ENCODE measurements around the gene OBSCN.

OBSCN gene

DNA sequence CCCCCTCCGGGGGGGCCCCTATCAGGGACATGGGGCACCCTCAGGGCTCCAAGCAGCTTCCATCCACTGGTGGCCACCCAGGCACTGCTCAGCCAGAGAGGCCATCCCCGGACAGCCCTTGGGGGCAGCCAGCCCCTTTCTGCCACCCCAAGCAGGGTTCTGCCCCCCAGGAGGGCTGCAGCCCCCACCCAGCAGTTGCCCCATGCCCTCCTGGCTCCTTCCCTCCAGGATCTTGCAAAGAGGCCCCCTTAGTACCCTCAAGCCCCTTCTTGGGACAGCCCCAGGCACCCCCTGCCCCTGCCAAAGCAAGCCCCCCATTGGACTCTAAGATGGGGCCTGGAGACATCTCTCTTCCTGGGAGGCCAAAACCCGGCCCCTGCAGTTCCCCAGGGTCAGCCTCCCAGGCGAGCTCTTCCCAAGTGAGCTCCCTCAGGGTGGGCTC lies 163.9 kb downstream of the OBSCN start:
- no peak for DNase-seq

DNA sequence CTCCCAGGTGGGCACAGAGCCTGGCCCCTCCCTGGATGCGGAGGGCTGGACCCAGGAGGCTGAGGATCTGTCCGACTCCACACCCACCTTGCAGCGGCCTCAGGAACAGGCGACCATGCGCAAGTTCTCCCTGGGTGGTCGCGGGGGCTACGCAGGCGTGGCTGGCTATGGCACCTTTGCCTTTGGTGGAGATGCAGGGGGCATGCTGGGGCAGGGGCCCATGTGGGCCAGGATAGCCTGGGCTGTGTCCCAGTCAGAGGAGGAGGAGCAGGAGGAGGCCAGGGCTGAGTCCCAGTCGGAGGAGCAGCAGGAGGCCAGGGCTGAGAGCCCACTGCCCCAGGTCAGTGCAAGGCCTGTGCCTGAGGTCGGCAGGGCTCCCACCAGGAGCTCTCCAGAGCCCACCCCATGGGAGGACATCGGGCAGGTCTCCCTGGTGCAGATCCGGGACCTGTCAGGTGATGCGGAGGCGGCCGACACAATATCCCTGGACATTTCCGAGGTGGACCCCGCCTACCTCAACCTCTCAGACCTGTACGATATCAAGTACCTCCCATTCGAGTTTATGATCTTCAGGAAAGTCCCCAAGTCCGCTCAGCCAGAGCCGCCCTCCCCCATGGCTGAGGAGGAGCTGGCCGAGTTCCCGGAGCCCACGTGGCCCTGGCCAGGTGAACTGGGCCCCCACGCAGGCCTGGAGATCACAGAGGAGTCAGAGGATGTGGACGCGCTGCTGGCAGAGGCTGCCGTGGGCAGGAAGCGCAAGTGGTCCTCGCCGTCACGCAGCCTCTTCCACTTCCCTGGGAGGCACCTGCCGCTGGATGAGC lies 164.5 kb downstream of the OBSCN start:
- no peak for DNase-seq

DNA sequence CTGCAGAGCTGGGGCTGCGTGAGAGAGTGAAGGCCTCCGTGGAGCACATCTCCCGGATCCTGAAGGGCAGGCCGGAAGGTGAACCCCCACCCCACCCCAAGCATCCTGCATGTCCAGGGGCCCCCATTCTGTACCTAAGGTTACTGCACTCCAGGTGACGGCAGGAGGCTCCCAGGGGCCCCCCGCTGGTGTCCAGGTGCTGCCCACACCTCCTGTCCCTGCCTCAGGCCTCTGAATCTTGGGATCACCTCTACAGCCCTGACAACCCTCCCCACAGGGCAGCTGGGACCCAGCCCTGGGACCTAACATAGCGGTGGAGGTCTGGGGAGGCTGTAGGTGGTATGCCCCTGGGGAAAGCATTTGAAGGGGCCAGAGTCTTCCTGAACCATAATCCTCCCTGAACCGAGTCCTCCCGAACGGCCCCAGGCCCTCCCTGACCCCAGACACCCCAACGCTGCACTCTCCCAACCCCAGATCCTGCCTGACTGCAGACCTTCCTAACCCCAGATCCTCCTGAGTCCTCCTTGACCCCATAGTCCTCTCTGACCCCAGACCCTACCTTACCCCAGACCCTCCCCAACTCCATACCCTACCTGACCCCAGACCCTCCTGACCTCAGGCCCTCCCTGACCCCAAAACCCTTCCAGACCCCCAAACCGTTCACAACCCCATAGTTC lies 165.3 kb downstream of the OBSCN start:
- no peak for DNase-seq

DNA sequence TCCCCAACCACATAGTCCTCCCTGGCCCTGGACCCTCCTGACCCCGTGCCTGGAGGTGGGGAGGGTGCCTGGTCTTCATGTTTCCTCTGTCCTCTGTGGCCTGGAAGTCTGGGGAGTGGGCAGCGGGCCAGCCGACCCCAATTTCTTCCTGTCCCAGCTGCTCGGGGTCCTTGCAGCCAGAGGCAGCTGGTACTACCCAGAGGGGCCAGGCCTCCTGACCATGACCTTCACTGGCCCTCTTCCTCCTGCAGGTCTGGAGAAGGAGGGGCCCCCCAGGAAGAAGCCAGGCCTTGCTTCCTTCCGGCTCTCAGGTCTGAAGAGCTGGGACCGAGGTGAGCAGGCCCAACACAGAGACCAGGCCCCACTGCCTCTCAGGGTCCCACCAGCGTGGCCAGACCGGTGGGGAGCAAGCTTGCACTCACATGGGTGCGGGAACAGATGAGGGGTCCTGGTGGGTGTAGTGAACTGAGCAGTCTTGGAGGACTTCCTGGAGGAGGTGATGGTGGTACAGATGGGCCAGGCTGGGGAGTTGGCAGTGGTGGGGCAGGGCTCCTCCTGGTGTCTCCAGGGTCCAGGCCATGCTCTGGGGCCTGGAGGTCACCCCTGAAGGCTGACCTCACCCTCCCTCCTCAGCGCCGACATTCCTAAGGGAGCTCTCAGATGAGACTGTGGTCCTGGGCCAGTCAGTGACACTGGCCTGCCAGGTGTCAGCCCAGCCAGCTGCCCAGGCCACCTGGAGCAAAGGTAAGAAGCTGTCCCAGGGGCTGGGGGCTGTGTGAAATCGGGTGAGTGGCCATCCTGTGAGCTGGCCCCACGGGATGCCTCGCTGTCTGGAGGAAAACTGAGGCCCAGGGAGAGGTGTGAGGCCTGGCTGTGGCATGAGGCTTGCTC lies 166.1 kb downstream of the OBSCN start:
- DNase-seq: no peak

DNA sequence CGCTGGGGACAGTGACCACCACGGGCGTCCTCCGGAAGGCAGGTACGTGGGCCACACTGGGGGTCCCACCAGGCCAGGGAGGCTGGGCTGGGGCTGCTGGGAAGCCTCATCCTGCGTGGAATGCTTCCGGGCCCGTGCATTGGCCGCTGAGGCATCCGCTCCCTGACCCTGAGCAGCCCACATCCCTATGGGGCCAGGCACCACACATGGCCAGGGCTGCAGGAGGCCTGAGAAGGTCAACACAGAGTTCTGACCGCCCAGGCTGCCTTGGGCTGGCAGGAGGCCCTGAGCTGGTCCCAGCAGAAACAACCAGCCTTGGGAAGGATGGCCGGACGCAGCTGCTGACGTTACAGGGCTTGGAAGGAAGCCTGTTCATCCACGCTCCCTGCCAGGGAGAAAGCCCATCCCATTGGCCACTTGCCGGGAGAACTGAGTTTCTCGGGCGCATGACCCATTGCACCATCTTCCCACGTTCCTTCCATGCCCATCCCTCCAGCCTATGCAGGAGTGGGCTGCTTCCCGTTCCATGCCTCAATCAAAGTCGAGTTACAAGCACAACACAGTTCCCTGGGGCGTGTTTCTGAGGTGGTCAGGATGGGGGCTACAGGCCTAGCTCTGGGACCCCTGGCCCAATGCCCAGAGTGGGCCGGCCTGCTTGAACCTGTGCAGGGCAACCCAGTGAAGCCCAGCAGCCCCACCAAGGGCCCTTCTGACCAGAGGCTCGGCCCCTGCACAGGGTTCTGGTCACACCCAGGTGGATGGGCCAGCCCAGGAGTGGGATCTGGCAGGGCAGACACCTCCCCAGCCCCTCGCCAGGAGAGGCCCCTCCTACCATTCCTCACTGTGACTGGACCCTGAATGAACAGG lies 167.1 kb downstream of the OBSCN start:
- no peak for DNase-seq

DNA sequence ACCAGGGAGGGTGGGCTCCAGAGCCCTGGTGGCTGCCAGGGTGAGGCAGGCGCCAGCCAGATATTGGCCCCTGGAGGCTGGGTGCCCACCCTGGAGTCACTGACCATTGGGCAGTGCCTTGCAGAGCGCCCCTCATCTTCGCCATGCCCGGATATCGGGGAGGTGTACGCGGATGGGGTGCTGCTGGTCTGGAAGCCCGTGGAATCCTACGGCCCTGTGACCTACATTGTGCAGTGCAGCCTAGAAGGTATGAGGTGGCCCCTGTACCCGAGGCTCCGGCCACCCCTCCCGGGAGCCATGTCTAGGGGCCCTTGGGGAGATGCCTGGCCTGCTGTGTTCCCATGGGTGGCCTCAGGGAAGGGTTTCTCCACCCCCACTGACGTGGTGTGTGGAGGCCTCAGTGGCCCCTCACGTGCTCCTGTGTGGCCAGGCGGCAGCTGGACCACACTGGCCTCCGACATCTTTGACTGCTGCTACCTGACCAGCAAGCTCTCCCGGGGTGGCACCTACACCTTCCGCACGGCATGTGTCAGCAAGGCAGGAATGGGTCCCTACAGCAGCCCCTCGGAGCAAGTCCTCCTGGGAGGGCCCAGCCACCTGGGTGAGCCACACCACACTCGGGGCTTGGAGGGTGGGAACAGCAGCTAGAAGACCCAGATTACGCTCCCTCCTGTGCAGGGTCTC lies 167.9 kb downstream of the OBSCN start:
- DNase-seq: no peak

DNA sequence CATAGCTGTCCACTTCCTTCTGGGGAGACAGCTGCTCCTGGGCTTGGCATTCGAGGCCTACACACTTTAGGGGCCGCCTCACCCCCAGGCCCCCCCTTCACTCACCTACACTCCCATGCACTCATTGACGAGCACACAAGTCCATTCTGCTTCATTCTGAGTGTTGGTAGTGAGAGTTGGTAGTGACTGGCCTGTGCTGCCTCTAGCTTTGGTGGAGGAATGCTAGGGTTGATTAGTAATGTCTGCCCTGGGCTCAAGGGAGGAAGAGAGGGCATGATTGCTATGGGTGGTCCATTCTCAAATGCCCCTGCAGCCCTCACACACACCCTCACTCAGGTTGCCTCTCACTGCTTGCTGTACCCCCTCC lies 168.4 kb downstream of the OBSCN start:
- no peak for DNase-seq

DNA sequence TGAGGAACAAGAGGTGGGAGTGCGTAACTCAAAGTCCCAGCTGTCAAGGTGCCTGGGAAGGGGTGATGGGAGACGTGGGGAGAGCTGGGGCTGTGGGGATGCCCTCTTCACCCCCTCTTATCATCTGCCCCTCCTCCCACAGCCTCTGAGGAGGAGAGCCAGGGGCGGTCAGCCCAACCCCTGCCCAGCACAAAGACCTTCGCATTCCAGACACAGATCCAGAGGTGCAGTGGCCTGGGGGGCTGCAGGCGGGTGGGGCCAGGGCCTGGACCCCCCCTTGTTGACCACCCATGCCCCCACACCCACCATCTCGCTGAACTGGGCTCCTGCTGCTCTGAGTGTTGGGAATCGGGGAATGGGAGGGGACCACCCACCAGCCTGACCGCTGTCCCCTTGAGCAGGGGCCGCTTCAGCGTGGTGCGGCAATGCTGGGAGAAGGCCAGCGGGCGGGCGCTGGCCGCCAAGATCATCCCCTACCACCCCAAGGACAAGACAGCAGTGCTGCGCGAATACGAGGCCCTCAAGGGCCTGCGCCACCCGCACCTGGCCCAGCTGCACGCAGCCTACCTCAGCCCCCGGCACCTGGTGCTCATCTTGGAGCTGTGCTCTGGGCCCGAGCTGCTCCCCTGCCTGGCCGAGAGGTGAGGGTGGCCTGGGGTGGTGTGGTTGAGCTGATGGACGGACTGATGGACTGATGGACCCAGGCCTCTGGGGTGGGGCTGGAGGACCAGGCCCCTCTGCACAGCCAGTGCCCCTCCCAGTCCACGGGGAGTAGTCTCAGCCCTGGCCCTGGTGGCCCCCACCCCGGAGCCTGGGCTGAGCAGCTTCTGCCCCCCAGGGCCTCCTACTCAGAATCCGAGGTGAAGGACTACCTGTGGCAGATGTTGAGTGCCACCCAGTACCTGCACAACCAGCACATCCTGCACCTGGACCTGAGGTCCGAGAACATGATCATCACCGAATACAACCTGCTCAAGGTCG lies 169.1 kb downstream of the OBSCN start:
- no peak for DNase-seq

DNA sequence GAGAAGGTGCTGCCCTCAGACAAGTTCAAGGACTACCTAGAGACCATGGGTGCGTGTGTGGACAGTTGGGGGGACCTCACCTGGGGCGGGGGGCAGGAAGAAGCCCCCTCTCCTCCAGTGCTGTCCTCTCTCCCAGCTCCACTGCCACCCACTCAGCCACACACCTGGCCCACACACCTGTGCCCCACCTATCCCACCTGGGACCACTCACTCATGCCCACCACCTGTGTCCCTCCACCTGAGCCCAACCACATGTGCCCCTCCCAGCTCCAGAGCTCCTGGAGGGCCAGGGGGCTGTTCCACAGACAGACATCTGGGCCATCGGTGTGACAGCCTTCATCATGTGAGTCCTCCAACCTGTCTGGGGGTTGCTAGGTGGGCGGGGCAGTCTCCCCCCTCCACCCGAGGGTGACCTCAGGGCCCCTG lies 169.8 kb downstream of the OBSCN start:
- DNase-seq: no peak

DNA sequence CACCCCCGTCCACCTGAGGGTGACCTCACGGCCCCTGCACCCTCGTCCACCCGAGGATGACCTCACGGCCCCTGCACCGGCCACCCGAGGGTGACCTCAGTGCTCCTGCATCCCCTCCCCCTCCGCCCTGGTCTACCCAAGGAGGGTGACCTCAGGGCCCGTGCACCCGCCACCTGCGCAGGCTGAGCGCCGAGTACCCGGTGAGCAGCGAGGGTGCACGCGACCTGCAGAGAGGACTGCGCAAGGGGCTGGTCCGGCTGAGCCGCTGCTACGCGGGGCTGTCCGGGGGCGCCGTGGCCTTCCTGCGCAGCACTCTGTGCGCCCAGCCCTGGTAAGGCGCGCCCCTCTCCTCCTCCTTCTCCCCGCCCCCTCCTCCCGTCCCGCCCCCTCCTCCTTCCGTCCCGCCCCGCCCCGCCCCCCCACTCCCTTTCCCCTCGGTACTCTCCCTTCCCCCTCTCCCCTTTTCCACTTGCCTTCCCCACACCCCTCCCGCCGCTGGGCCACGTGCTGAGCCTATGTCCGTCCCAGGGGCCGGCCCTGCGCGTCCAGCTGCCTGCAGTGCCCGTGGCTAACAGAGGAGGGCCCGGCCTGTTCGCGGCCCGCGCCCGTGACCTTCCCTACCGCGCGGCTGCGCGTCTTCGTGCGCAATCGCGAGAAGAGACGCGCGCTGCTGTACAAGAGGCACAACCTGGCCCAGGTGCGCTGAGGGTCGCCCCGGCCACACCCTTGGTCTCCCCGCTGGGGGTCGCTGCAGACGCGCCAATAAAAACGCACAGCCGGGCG lies 170.4 kb downstream of the OBSCN start:
- DNase-seq: peak; percentile 56

DNA sequence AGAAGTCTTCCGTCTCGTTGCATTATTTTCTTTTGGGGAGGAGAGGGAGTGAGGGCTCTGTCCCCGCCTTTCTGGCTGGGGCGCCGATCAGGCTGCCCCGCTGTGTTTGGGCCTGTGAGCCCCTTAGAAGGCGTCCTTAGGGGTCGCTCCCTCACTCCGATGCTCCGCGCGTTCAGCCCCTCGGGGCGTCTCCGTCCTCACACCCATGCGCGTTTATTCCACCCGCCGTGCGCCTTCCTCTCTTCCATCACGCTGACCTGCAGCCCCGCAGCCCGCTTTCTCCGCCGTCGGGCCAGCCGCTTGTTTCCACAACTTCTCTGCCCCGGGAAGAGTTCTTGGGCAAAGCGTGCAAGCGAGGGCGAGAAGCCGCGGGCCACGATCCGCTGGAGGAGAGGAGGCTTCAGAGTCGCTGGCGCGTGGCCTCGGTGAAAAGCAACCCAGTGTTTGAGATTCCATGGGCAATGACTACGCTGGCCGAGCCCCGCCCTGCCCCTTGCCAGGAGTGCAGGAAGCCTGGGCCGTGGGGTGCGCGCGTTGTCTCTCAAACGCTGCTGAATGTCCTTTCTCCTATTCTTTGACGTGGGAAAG lies 171.1 kb downstream of the OBSCN start:
- no peak for DNase-seq

DNA sequence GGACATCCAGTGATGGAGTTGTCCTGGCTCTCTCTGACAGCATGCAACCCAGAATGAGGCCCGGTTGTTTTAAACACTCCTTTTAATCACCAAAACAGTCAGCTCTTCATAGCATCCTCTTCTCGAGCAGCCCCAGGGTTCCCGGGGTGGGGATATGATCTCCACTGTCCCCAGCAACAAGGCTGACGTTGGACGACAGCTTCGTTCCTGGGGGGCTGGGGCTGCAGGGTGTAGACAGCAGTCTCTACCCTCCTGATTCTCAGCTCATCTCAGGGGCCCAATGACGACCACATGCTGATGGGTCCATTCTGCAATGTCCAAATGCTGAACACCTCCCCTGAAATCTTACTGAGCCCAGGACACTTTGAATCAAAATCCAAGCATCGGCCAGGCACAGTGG lies 171.8 kb downstream of the OBSCN start:
- DNase-seq: no peak

DNA sequence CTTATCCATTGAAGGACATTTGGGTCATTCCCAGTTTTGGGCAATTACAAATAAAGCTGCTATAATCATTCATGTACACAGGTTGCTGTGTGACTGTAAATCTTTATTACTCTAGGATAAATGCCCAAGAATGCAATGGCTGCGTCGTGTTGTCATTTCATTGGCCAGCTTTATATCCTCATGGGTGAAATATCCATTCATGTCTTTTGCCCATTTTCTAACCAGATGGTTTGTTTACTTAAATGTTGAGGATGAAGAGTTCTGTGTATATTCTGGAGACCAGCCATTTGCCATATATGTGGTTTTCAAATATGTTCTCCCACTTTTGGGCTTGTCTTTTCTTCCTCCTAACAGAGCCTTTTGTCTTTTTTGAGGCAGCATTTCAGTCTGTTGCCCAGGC lies 173.5 kb downstream of the OBSCN start:
- peak; percentile 15 for DNase-seq

DNA sequence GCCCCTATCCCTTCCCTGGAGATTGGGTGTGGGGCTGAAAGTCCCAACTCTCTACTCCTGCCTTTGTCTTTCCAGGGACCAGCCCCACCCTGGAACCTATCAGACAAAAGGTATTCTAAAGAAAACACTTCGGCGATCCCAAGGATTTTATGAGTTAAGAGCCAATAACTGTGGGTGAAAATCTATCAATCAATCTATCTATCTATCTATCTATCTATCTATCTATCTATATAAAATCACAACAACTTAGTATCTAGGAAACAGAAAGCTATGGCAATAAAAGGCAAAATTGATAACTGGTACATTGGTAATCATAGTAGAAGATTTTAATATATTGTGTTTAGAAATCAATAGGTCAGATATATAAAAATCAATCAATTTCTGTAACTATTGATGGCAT lies 175.9 kb downstream of the OBSCN start:
- DNase-seq: no peak

DNA sequence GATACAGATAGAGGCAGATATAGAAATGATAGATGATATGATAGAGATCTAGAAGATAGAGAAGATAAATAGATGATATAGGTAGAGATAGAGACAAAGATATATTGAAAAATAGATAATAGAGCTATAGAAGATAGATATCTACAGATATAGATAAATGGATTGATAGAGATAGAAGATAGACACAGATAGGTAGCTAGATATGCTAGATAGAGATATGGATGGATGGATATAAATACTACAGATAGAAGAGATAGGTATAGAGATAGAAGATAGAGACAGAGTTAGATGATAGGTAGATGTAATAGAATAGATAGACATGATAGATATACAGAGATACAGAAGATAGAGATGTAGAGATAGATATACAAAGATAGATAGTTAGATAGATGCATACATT lies 177.4 kb downstream of the OBSCN start:
- DNase-seq: no peak

DNA sequence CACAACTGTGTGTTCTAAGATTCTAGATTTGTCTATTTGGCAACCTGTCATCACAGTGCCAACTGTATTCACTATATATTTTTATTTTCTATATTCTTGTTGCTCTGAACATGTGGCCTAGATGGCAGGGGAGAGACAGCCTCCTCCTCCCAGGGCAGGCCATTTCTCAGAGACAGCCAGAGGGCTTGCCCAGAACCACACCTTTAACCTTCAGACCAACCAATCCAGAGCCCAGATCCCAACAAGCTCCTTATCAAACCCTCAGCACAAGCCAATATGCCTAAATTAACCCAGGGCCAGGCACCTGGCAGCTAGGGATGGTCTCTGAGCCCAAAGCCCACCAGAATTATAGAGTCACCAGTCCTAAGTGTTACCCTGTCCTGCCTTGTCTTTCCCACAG lies 179.5 kb downstream of the OBSCN start:
- DNase-seq: no peak

DNA sequence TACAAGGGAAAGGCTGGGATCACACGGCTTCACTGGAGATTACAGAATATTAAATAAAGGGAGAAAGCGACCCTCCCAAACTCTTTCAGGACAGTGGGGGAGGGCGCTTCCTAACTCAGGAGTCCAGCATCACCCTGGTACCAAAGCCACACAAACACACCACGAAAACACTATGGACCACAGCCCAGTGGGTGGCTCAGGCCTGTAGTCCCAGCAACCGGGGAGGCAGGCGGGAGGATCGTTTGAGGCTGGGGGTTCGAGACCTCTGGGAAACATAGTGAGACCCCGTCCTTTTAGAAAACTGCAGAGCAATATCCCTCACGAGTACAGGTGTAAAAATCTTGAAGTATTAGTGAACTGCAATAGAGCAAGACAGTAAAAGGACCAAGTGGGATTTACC lies 182.8 kb downstream of the OBSCN start:
- no peak for DNase-seq

DNA sequence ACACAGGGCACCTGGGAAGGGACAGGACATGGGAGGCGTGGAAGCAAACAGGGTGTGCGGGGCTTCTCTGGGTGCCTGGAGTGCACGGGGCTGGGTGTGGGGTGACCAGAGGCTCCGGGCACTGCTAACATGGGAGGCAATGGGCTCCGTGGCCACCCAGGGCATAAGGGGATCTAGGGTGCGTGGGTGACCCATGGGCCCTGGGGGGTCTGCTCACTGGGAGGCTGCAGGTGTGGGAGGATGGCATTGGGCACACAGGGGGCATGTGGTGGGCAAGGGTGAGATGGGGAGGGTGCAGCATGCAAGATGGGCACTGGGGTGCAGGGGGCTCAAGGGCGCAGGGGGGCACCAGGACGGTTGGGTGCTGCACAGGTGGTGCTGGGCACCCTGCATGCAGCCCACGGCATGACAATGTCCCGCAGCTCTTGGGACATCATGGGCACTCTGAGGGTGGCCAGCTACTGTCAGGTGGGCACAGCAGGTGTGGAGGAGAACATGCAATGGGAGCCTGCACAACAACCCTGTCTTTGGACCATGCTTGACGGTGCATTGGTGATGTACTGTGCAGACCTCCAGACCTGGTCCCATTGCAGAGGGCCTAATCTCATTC lies 183.7 kb downstream of the OBSCN start:
- DNase-seq: no peak
